GM19043 (cell line): Measurements from ENCODE around the gene TNN.
"Not testable (repeated sequence)": the region's sequence is repeated elsewhere in the genome, so short reads cannot be mapped to it uniquely, and the experiment has no call there.

Experiments
- ATAC-seq: cut with Tn5 transposase; IDR thresholded peaks from one replicate; pipeline ENCODE4 v1.9.1; 2021; ENCODE audit warnings: low read depth; ENCODE audit not compliant: unreplicated experiment

Gene TNN

DNA sequence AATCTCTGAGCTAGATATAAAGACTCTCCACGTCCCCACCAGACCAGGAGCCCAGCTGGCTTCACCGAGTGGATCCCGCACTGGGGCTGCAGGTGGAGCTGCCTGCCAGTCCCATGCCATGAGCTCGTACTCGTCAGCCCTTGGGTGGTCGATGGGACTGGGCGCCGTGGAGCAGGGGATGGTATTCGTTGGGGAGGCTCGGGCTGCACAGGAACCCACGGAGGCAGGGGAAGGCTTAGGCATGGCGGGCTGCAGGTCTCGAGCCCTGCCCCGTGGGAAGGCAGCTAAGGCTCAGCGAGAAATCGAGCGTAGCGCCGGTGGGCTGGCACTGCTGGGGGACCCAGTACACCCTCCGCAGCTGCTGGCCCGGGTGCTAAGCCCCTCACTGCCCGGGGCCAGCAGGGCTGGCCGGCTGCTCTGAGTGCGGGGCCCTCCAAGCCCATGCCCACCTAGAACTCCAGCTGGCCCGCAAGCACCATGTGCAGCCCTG, 40.7 kb downstream of the TNN start:
- not testable (repeated sequence) for ATAC-seq

DNA sequence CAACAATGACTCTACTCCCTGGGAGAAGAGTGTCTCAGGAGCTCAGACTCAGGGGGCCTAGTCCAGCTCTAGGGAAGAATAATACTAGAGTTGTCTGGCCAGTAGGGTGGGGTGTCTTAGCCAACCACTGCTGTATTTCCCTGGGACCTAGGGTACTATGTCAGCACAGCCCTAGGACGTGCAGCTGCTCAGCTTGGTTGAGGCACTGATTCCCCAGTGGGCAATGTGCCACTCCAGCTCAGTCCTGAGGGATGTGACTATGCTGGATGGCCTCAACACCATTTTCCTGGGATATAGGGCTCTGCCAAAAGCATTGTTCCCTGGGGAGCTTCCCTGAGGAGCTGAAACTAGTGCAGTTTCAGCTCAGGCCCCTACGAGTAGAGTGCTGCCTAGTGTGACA, 47.4 kb downstream of the TNN start:
- ATAC-seq: no peak

DNA sequence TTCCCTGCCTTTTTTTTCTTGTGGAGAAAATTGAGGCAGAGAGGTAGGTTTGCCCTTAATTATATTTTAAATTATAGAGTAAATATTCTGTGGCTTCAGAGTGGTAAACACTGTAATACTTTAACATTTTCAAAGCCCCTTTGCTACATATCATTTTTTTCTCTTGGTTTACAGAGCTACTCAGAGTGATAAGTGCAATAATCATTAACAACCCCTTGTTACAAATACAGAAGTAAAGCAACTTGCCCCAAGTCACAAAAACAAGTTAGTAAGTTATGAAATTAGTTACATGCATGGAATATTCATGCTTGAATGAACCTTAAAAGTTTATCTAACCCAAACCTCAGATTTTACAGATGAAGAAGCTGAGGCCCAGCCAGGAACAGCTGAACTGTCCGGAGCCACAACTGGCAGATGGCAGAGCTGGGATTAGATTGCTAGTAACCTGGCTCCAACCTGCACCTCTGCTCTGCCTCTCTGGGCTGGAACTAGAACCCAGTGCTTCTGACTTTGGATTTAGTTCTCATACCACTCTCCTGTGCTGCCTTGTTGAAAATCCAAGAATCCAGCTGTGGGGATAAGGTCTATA, 48.7 kb downstream of the TNN start:
- ATAC-seq: no peak

DNA sequence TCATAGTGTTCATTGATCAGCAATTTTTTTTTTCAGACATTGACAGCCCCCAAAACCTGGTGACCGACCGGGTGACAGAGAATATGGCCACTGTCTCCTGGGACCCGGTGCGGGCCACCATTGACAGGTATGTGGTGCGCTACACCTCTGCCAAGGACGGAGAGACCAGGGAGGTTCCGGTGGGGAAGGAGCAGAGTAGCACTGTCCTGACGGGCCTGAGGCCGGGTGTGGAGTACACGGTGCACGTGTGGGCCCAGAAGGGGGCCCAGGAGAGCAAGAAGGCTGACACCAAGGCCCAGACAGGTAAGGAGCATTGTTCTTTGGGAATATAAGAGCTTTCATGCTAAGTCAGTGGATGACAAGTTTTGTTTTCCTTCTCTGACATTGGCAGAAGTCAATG, 49.3 kb downstream of the TNN start:
- no peak for ATAC-seq

DNA sequence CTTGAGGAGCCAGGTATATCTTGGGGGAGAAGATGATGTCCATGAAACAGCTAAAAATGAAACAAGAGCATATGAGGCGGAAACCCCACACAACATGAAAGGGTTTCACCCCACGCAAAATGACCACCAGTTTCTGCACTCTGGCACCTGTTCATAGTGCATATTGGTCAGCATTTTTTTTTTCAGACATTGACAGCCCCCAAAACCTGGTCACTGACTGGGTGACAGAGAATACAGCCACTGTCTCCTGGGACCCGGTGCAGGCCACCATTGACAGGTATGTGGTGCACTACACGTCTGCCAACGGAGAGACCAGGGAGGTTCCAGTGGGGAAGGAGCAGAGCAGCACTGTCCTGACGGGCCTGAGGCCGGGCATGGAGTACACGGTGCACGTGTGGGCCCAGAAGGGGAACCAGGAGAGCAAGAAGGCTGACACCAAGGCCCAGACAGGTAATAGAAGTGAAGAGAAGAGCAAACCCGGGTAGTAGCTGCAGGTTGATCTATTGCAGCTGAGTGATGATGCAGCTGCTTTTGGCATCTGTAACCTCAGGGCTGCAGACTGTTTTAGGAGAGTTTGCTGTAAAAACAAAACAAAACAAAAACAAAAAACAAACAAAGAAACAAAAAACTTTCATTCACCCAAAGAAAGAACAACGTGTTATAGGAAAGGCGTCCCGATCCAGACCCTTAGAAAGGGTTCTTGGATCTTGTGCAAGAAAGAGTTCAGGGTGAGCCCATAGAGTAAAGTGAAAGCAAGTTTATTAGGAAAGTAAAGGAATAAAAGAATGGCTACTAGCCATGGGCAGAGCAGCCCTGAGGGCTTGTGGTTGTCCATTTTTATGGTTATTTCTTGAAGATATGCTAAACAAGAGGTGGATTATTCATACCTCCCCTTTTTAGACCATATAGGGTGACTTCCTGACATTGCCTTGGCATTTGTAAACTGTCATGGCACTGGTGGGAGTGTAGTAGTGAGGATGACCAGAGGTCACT, 51.0 kb downstream of the TNN start:
- no peak for ATAC-seq

DNA sequence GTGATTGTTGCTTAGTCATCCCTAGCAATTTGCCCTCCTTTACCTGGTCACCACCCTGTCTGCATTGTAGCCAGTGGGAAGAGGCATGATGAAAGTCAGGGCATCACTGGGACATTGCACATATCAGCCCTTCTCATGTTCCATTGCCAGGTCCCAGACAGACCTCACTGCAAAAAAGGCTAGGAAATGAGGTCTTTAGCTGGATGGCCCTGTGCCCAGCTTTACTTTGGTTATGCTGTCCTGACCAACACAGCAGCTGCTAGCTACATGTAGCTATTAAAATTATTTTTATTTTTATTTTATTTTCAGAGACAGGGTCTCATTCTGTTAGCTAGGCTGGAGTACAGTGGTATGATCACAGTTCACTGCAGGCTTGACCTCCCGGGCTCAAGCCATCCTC, 52.9 kb downstream of the TNN start:
- ATAC-seq: no peak

DNA sequence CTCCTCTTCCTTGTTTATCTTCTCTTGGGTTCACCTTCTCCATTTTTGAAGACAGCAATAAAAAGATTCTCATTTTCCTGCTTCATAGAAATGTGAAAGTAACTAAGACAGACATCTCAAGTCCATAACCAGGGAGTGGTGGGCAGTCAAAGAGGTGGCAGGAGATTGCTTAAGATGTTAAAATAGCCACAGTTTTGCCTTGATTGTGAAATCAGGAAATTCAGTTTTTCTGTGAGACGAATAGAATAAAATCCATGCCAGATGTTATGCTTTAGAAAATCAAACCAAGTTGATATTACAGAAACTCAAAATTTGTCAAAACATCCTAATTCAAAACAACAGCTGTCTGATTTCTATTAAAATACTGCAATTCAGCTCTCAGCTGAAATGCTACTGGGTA, 57.2 kb downstream of the TNN start:
- ATAC-seq: no peak

DNA sequence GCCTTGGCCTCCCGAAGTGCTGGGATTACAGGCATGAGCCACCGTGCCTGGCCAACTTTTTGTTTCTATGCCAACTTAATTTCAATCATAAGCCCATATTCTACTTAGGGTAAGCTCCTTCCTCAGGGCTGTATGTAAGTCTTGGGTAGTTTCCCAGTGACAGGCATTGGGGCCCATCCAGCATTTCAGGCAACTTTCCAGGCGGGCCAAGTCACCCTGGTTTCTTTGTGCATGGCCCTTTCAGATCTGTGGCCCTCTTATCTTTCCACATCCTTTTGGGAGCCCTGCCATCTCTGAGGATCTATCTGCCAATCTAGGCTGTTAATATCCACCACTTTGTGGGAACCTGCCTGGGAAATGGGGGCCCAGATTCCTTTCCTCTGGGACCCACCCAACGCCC, 58.7 kb downstream of the TNN start:
- ATAC-seq: no peak

DNA sequence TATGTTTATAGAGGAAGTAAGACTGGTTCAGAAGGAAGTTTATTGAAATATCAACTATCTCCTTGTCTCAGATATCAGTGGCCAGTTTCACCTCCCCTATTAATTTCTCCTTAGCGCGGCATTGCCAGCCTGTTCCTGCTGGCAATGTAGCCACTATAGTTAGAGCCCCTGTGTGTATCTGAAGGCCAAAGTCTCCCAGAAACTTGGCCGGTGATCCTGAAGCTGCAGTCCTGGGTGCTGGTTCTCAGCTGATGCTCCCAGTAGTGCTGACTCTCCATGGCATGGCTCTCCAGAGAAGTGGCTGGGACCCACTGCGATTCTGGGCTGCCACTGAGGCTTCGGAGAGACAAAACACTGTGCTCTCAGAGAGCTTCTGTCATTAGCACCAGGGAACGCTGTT, 59.9 kb downstream of the TNN start:
- ATAC-seq: no peak

DNA sequence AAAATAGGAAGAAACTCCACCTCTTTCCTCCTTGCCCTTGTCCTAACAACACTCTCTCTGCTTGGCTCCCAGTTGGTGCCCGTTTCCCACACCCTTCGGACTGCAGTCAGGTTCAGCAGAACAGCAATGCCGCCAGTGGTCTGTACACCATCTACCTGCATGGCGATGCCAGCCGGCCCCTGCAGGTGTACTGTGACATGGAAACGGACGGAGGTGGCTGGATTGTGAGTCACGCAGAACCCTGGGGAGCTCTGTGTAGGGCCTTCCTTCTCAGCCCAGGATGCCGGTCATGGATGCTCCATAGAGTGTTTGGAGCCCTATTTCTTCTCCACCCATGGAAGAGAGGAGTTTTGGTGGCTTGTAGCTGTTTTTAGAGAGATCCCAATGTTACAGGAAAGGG, 60.9 kb downstream of the TNN start:
- ATAC-seq: no peak

DNA sequence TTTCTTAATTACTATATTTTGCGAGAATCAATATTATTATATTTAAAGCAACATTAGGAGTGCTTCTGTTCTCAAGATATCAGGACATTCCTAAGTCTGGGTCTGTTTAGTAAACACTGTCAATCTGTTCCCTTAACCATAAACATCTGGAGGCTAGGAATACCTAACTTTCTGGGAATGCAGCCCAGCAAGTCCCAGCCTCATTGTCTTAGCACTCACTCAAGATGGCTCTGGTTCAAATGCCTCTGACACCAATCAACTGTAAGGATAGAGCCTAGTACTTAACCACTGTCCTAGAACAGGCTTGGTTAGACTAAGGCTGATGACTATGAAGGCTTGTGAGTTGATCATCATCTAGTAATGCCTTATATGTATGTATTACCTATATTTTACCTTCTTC, 61.5 kb downstream of the TNN start:
- no peak for ATAC-seq

DNA sequence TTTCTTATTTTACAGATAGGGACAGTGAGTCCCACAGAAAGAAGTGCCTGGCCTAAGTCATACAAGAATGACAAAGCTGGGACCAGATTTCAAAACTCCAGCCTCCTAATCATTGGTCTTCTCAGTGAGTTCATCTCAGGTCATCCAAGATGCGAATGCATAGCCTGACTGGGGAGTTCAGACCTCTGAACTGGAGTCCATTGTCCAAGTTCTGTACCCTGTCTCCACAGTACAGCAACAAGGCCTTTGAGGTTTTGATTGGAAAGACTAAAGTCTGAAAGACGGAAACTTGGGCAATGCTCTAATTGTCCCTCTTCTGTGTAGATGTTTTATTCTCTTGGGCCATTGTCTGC, 62.0 kb downstream of the TNN start:
- ATAC-seq: no peak

DNA sequence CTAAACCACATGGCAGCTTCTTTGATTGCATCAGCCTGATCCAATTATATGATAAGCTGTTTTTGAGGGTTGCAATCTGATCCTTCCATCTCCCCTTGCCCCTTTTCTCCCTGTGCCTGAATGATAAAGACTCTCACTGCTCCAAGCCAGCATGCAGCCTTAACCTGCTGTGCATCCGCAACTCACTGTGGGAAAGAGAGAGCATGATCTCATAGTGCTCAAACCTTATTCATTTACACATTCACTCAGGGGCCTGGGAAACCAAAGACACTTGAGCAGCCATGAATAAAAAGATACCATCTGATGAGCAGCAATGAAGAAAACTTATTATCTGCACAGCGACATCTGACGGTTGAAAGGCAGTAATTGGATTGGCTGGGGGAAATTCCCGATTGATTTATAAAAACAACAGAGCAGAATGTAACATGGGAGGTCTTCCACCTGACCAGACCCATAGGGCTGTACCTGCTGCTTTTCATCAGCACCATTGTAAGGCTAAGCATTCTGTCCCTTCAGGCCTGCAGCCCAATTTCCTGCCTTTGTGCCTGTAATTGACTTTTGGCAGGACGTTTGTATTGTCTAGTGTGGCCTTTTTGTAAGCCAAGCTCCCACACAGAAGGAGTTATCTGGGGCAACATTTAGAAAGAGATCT, 62.5 kb downstream of the TNN start:
- no peak for ATAC-seq

DNA sequence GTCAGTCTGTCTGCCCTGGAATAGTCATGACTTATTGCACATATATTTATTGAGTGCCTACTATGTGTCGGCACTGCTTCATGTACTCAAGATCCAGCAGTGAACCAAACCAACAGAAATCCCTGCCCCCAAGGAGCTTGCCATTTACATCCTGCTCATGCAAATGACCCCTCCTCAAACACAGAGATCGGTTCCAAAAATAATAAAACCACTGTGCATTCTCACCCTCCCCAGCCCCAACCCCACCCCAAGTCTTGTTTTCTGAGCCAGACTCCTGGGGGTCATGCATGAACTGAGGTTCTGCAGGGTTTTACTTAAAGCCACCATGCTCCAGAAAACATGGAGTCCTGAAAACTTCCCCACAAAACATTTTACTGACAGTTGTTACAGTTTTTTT, 63.0 kb downstream of the TNN start:
- no peak for ATAC-seq

DNA sequence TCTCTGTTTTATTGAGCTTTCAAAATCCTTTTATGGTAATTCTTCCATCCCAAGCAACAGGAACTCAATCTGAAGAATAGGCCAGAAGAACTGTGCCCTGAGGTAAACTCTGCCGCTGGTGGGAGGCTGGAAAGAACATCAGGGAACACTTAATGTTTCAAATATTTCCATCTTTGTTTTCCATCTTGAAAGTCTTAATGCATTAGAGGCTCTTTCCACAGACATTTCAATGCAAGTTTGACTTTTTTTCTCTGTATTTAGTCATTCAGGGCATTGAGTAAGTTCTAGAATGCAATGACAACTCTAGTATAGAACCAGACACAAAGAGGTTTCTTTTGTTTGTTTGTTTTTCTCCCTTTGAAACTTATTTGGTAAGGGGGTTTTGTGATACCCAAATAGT, 63.5 kb downstream of the TNN start:
- ATAC-seq: no peak

DNA sequence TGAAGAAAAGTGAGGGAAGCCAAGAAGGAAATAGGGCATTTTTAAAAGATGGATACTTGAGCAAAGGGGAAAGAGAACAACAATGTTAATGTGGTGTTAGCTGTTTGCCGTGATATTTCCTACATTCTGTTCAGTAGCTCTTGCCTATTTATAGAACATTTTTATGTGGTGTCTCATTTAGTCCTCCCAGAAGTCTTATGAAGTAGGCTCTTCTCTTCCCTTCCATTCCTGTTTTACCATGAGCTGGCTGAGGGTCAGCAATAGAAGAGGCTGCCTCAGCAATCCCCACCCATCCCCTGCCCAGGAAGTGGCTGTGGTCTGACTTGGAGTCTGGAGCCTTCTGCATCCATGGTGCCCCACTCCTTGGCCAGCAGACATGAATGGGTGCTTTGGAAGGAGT, 64.8 kb downstream of the TNN start:
- ATAC-seq: no peak

DNA sequence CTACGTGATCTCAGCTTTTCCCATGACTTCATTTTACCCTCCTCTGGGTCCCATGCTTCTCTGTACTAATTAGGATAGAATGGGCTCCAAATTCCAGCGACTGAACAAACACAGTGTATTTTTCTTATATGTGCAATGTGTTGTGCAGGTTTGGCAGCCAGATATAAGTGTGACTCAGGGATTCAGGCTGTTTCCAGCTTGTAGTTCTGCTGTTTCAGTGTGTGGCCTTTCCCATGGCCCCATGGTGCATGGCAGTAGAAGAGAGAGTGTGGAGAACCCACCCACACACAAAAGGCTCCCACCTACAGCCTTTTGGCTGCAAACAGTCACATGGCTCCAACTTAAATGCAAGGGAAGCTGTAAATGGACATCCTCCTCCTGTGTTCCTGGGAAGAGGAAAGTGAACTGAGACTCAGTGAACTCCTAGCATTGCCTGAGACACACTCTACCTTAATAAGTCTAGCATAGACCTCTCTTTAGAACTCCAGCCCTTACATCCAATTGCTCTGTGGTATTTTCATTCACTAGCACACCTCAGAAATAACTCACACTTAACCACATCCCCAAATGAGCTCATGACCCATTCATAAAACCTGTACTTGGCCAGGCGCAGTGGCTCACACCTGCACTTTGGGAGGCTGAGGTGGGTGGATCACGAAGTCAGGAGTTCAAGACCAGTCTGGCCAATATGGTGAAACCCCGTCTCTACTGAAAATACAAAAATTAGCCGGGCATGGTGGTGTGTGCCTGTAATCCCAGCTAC, 66.2 kb downstream of the TNN start:
- no peak for ATAC-seq

DNA sequence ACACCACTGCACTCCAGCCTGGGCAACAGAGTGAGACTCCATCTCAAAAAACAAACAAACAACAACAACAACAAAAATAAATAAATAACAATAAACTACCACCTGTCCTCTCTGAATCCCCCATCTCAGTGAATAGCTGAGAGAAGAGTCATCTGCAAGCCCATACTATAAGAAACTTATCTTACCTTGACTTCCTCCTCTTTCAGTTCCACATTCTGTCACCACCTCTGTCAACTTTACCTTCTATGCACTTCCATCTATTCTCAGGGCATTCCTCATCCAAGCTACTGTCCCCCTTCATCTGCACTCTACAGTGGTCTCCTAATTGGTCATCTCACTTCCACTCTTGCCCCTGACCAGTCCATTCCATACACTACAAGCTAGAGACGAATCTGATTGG, 66.9 kb downstream of the TNN start:
- ATAC-seq: no peak

DNA sequence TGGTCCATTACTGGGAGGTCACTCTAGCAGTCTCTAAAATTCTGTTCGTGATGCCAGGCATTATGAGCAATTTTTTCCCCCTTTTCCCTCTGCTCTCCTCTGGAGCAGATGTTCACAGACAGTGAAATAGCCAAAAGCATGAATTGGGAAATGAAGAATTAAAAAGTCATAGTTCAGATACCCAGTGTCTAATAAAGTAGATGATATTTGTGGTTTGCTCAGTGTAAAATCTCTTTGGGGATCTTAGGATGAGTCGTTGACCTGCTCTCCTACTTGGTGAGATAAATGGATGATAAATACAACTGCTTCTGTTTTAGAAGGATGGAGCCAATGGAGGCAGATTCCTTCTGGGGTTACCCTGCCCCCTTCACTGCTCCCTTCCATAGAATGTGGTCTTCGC, 68.6 kb downstream of the TNN start:
- ATAC-seq: no peak

DNA sequence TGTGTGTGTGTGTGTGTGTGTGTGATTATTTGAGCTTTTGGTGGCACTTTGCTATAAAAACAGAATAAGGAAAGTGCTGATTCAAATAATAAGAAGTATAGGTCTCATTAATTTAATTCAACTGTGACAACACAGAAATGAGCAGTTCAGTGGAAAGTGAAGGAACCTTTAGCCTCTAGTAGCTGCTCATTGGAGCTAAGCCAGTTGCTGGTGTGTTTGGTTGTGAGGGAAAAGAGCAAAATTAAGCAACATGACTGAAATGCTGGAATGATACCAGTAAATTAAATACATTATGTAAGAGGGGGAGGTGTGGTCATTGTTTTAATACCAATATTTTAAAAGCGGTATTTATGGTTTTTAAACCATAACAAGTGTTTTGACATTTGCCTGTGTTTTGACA, 69.7 kb downstream of the TNN start:
- no peak for ATAC-seq

DNA sequence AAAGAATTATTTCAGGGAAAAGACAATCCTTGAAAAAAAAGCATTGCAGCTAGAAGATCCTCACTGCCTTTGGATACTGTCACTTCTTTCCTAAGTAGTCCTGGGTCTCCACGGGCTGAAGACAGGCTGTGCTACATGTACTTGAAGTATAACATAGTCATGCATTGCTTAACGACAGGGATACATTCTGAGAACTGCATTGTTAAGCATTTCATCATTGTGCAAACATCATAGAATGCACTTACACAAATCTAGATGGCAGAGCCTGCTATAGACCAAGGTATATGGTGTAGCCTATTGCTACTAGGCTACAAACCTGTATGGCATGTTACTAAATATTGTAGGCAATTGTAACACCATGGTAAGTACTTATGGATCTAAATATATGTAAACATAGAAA, 70.9 kb downstream of the TNN start:
- ATAC-seq: no peak
